ENCODE results near the gene NUP85. TPM values are rescaled to one million over a fixed set of nuclear protein-coding genes. Genes with fewer than 3 reads are reported as not detected.

Gene NUP85
- 80.5 and 99.8 TPM in 2 replicates for polyA plus RNA-seq (2012; rRNA removed)
- polyA plus RNA-seq (2012; cell fraction: cytosol; rRNA removed) = 38.2 and 55.2 TPM in 2 replicates
- polyA plus RNA-seq (2012; cell fraction: nucleus; rRNA removed) = 258 and 284 TPM in 2 replicates

GRCh38 chr17:75205037-75205792, at the start of gene NUP85:
NUP85 (plus strand) TSS chr17:75205679; CDS start chr17:75205762, 83 bp downstream.
- Histone ChIP-seq H3K79me2 (ENCODE audit: insufficient read depth) (peaks cover 54% of the 10 kb centered on the region), H4K20me1 (ENCODE audit: insufficient read depth) (no peaks in the 10 kb centered on the region; the same call in 1 of the 2 replicates), H3K27me3 (ENCODE audit: insufficient read depth) (no peaks in the 10 kb centered on the region), H3K27ac (ENCODE audit: low read depth in 2 of 2, low read length in 1 of 2) (peak within 1 kb of the TSS; percentile 97 to 98), H3K4me2 (peak within 1 kb of the TSS; percentile 85), H3K4me3 (ENCODE audit: low read depth in 2 of 2, low read length in 1 of 2) (peak within 1 kb of the TSS; percentile 70 to 87), H3K4me1 (ENCODE audit: control insufficient read depth in 1 of 2, insufficient read depth in 2 of 2, low read depth in 1 of 2, low read length in 1 of 2) (peaks cover 4 to 6% of the 10 kb centered on the region in 2 experiments; a peak in 1 of 4 replicates), H3K9me2 (no peaks in the 10 kb centered on the region), H3K36me3 (replicated peaks in 1 of 2; ENCODE audit: control insufficient read depth in 1 of 2, insufficient read depth in 2 of 2, low read length in 1 of 2) (peaks cover 14 to 19% of the 10 kb centered on the region in 2 experiments), H2AFZ (ENCODE audit: low read depth) (peak within 1 kb of the TSS; percentile 94), H3K9ac (peak within 1 kb of the TSS; percentile 93), H3K9me3 (no peaks in the 10 kb centered on the region), H3F3A (replicated peaks; ENCODE audit: insufficient read depth) (peaks cover 32% of the 10 kb centered on the region)
- POLR2A ChIA-PET = interaction anchor here (0.6 to 1.9 kb wide), 10 partner anchors 16 to 332 kb away, joined by 3 to 10 read pairs (median 4); partner anchors contain the start of genes ARMC7, FDXR, MRPL58 and NT5C
- CTCF ChIA-PET = interaction anchor here (1.0 to 11.4 kb wide), 15 partner anchors 11 to 247 kb away, joined by 3 to 231 read pairs (median 6); partner anchors contain the start of genes ARMC7, GGA3, MIF4GD and MRPS7
- peak; percentile 100 for DNase-seq
- WGBS (ENCODE audit: low lambda C conversion rate) = under 1% methylated on average over 43 of the region's 57 CpGs
- no peak for TF ChIP-seq RAD21 (IDR thresholded peaks at IDR 0.05; ENCODE audit: low read length)
- no peak for TF ChIP-seq USF2 (IDR thresholded peaks at IDR 0.05; ENCODE audit: borderline replicate concordance, low read depth, low read length)
- no peak for TF ChIP-seq SMC3 (IDR thresholded peaks at IDR 0.05; ENCODE audit: low read depth, low read length)
- no peak for TF ChIP-seq MEF2A (IDR thresholded peaks at IDR 0.05; ENCODE audit: borderline replicate concordance, low read depth)
- TF ChIP-seq YY1 (IDR thresholded peaks at IDR 0.05; ENCODE audit: low read depth) = peak; percentile 18; the same call in 1 of the 2 replicates
- TF ChIP-seq NRF1 (IDR thresholded peaks at IDR 0.05; ENCODE audit: low read depth, low read length) = peak; percentile 90
- 0 out of 2 replicates have a peak, but pooled peaks have one; percentile 72 for TF ChIP-seq ZBTB33 (IDR thresholded peaks at IDR 0.05; ENCODE audit: borderline replicate concordance, low read depth)
- TF ChIP-seq MXI1 (IDR thresholded peaks at IDR 0.05; ENCODE audit: low read depth, low read length) = peak; percentile 93
- TF ChIP-seq FOXJ3 (CRISPR knock-in tag; IDR thresholded peaks at IDR 0.05) = no peak
- TF ChIP-seq CTCF (IDR thresholded peaks at IDR 0.05) = no peak
- TF ChIP-seq MAX (IDR thresholded peaks at IDR 0.05; ENCODE audit: low read depth) = peak; percentile 93
- TF ChIP-seq TCF12 (IDR thresholded peaks at IDR 0.05) = no peak
- TF ChIP-seq PBX3 (IDR thresholded peaks at IDR 0.05) = peak; percentile 27; the same call in 1 of the 2 replicates
- TF ChIP-seq EP300 (IDR thresholded peaks at IDR 0.05; ENCODE audit: borderline replicate concordance in 1 of 2, low read depth in 1 of 2, low read length in 1 of 2) = no peak
- no peak for TF ChIP-seq USF1 (IDR thresholded peaks at IDR 0.05; ENCODE audit: borderline replicate concordance, low read depth)
- TF ChIP-seq NFIC (IDR thresholded peaks at IDR 0.05; ENCODE audit: borderline replicate concordance) = peak; percentile 87
- TF ChIP-seq JUND (IDR thresholded peaks at IDR 0.05) = no peak
- no peak for TF ChIP-seq RXRA (IDR thresholded peaks at IDR 0.05; ENCODE audit: borderline replicate concordance, low read depth)
- TF ChIP-seq REST (IDR thresholded peaks at IDR 0.05; ENCODE audit: low read depth, low read length) = 0 out of 2 replicates have a peak, but pooled peaks have one; percentile 22

All from SK-N-SH (cell line).